Natural killer cell (primary cell): ENCODE measurements around the gene ELK4. TPM values are rescaled to one million over a fixed set of nuclear protein-coding genes. Genes with fewer than 3 reads are reported as not detected.

Source experiments
- ATAC-seq, 3 donors: fragments of 150-1000 bp in 2 of 3; fragments of 200-7000 bp in 1 of 3; cut with Tn5 transposase; 1 replicate in 1 of 3; 2 replicates in 2 of 3; pipeline ENCODE4 v1.10.0; 2021; ENCODE audit warnings: mild to moderate bottlenecking in 2 of 3, moderate library complexity in 2 of 3
- DNase-seq, 2 donors: peaks; one replicate each; pipeline versions ENCODE4 v3.0.0 to v3.0.0-alpha.2; 2013 to 2021; ENCODE audit warnings: mixed read lengths in 1 of 2
- H3K27ac ChIP-seq: one replicate; pipeline ENCODE4 v1.5.1; 2013; ENCODE audit warnings: mild to moderate bottlenecking, low read length
- H3K27me3 ChIP-seq: one replicate; pipeline ENCODE4 v1.6.1; 2013; ENCODE audit warnings: low read length; ENCODE audit not compliant: control insufficient read depth, insufficient read depth
- H3K36me3 ChIP-seq: one replicate; pipeline ENCODE4 v1.6.1; 2013; ENCODE audit warnings: low read length; ENCODE audit not compliant: control insufficient read depth, insufficient read depth
- H3K4me1 ChIP-seq: one replicate; pipeline ENCODE4 v1.6.1; 2013; ENCODE audit warnings: low read length; ENCODE audit not compliant: control insufficient read depth, insufficient read depth
- H3K4me3 ChIP-seq: one replicate; pipeline ENCODE4 v1.5.1; 2013; ENCODE audit warnings: low read length
- H3K9me3 ChIP-seq: one replicate; pipeline ENCODE4 v1.6.1; 2013; ENCODE audit warnings: low read length; ENCODE audit not compliant: control insufficient read depth, insufficient read depth
- H3K27ac Mint-ChIP-seq, 2 donors: one replicate each; pipeline ENCODE4 v1.8.0; 2022; ENCODE audit warnings: mild to moderate bottlenecking in 2 of 2, mixed read lengths in 2 of 2, moderate library complexity in 1 of 2
- H3K27me3 Mint-ChIP-seq, 2 donors: one replicate each; pipeline ENCODE4 v1.8.0; 2022; ENCODE audit warnings: low read depth in 2 of 2, mixed read lengths in 2 of 2
- H3K36me3 Mint-ChIP-seq: one replicate; pipeline ENCODE4 v1.8.0; 2022; ENCODE audit warnings: mixed read lengths
- H3K4me1 Mint-ChIP-seq, 2 donors: one replicate each; pipeline ENCODE4 v1.8.0; 2022; ENCODE audit warnings: mixed read lengths in 2 of 2
- H3K4me3 Mint-ChIP-seq: one replicate; pipeline ENCODE4 v1.8.0; 2022; ENCODE audit warnings: mild to moderate bottlenecking, moderate library complexity, mixed read lengths
- H3K9me3 Mint-ChIP-seq, 2 donors: one replicate each; pipeline ENCODE4 v1.8.0; 2022; ENCODE audit warnings: mixed read lengths in 2 of 2
- CTCF ChIP-seq: fragments of 200-600 bp; IDR thresholded peaks from one replicate; pipeline ENCODE4 v1.8.0; 2022; ENCODE audit warnings: antibody characterized with exemption
- WGBS: methylation state at CpG from one replicate; pipeline ENCODE4 v1.1.7; 2013; ENCODE audit warnings: missing lambda C conversion rate; ENCODE audit not compliant: insufficient coverage; 5-methylcytosine and 5-hydroxymethylcytosine counted together
- intact Hi-C: fragments of 100-400 bp; cut with micrococcal nuclease; formaldehyde crosslinking; loops from one replicate; pipeline ENCODE4 v1.14.2; 2022
- total RNA-seq, 4 donors: library from RNA; stranded (reverse); fragments of 120-200 nt in 1 of 4; gene quantifications; one replicate each; pipeline versions ENCODE4 v1.2.3 to v1.2.4, GENCODE V29; 2013 to 2022

ELK4 gene
- total RNA-seq, 3 donors from 2014 or later (not counting 1 experiment from before 2014, with no cell fraction given): 107 to 155 (median 139) TPM

- Histone ChIP-seq H3K27ac (peak overlapping the region; percentile 57), H3K4me3 (no peak overlapping the region), H3K36me3 (no peaks in the 10 kb centered on the region), H3K9me3 (no peaks in the 10 kb centered on the region), H3K4me1 (peaks cover 54% of the 10 kb centered on the region), H3K27me3 (no peaks in the 10 kb centered on the region)
- Mint-ChIP-seq H3K27ac (no peak overlapping the region), H3K27me3 (peaks cover 7 to 11% of the 10 kb centered on the region in 2 donors), H3K4me1 (no peaks in the 10 kb centered on the region), H3K36me3 (no peaks in the 10 kb centered on the region), H3K9me3 (no peaks in the 10 kb centered on the region), H3K4me3 (no peak overlapping the region)
- no peak for TF ChIP-seq CTCF
- DNase-seq (no peak), ATAC-seq (peak in 1 of 3 donors; percentile 25)
- WGBS: 60% methylated on average over 4 of the region's 5 CpGs
- intact Hi-C loops: loop anchor here (10.0 kb wide), 1 partner anchor 314 kb away; the partner anchor contains the start of gene KLHDC8A
Observed at GRCh38 chr1:205668951-205669340, 37.1 kb upstream of the ELK4 start.

GRCh38 chr1:205667909-205668643 lies 36.3 kb upstream of the ELK4 start:
- Mint-ChIP-seq H3K4me3 (no peak overlapping the region), H3K4me1 (no peaks in the 10 kb centered on the region), H3K27me3 (peaks cover 7 to 11% of the 10 kb centered on the region in 2 donors), H3K9me3 (no peaks in the 10 kb centered on the region), H3K27ac (no peak overlapping the region), H3K36me3 (no peaks in the 10 kb centered on the region)
- peaks cover 54% of the 10 kb centered on the region for H3K4me1 ChIP-seq
- no peak for TF ChIP-seq CTCF
- H3K27ac ChIP-seq: peak overlapping the region; percentile 5
- intact Hi-C loops: loop anchor here (10.0 kb wide), 1 partner anchor 313 kb away; the partner anchor contains the start of gene KLHDC8A
- no peaks in the 10 kb centered on the region for H3K9me3 ChIP-seq
- no peaks in the 10 kb centered on the region for H3K27me3 ChIP-seq
- ATAC-seq (no peak), DNase-seq (no peak)
- no peaks in the 10 kb centered on the region for H3K36me3 ChIP-seq
- no peak overlapping the region for H3K4me3 ChIP-seq
- WGBS: 86% methylated on average over 10 of the region's 11 CpGs

- Mint-ChIP-seq H3K27ac (no peak overlapping the region), H3K9me3 (no peaks in the 10 kb centered on the region), H3K4me1 (no peaks in the 10 kb centered on the region), H3K4me3 (no peak overlapping the region), H3K36me3 (no peaks in the 10 kb centered on the region), H3K27me3 (peaks cover 7 to 11% of the 10 kb centered on the region in 2 donors)
- ATAC-seq: no peak
- H3K27ac ChIP-seq: peak overlapping the region; percentile 25
- no peaks in the 10 kb centered on the region for H3K9me3 ChIP-seq
- H3K36me3 ChIP-seq: no peaks in the 10 kb centered on the region
- TF ChIP-seq CTCF: no peak
- intact Hi-C loops: loop anchor here (10.0 kb wide), 1 partner anchor 312 kb away; the partner anchor contains the start of gene KLHDC8A
- 86% methylated on average over 6 of the region's 6 CpGs for WGBS
- H3K4me1 ChIP-seq: peaks cover 50% of the 10 kb centered on the region
- no peak for DNase-seq
- H3K4me3 ChIP-seq: no peak overlapping the region
- H3K27me3 ChIP-seq: no peaks in the 10 kb centered on the region
Observed at GRCh38 chr1:205666372-205667166, 34.8 kb upstream of the ELK4 start.
